ENCODE results near the gene RARA.
"Not testable (repeated sequence)": the region's sequence is repeated elsewhere in the genome, so short reads cannot be mapped to it uniquely, and the experiment has no call there.

DNA sequence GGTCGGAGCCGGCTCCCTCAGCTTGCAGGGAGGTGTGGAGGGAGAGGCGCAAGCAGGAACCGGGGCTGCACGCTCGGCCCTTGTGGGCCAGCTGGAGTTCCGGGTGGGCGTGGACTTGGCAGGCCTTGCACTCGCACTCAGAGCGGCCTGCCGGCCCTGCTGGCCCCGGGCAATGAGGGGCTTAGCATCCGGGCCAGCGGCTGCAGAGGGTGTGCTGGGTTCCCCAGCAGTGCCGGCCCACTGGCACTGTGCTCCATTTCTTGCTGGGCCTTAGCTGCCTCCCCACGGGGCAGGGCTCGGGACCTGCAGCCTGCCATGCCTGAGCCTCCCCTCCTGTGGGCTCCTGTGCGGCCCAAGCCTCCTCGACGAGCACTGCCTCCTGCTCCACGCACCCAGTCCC, 66.8 kb downstream of the RARA start:
- not testable (repeated sequence) for TF ChIP-seq PPARA (CRISPR knock-in tag; IDR thresholded peaks at IDR 0.05; ENCODE audit: borderline replicate concordance); ZFP30 (CRISPR knock-in tag; IDR thresholded peaks at IDR 0.05); TOX (CRISPR knock-in tag; IDR thresholded peaks at IDR 0.05; ENCODE audit: borderline replicate concordance); ZNF8 (CRISPR knock-in tag; IDR thresholded peaks at IDR 0.05); TSHZ2 (CRISPR knock-in tag; IDR thresholded peaks at IDR 0.05)
